Inflammatory macrophage treated with lipopolysaccharide for 1 hour (primary cell): Measurements from ENCODE around the gene PLXNA2.

Experiments
- DNase-seq, 2 donors: peaks; one replicate each; pipeline ENCODE4 v3.0.0-alpha.2; 2020 to 2022

The PLXNA2 gene

DNA sequence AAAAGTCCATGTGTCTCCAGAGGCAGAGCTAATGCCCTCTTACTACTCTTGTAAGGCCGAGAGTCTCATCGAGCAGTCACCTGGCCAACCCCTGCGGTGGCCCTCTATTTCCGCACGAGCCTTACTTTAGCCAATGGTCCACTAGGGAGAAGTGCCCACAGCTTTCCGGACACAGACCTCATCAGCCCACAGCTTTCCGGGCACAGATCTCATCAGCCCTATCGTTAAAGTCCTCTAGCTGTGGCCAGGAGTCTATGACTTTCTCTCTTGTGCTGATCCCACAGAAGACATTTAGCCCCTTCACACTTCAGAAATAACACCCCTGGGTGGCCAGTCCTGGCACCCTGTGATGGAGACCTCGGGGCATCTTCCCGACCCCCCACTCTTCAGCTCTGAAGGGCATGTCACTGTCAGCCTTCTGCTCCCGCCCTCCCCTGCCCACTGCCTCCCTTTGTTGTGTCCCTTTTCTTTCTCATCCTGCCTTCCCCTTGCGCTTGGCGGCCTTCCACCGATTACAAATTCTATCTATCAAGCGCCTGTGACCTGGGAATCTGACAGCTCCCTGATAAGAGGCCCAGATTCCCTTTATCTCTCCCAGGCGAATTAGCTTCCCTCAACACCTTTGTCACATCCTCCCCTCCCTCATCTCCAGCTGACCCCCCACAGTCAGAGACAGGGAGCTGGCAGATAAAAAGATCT lies 161.0 kb downstream of the PLXNA2 start:
- no peak for DNase-seq

DNA sequence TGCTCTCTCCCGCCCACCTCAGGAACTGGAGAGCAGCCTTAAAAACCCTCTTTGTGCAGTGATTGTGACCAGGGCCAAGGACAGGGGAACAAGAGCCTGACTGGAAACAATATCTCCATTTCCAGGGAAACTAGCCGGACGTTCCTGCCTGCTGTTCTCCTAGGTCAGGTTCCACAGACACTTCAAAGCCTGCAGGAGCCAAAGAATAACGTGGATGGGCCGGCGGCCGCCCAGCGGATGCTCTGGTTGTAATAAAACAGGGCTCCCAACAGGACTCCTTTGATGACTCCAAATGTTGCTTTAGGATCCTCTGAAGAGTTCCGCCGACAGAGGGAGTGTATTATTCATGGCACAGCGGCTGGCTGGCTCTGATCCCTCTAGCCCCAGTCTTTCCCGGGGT lies 162.2 kb downstream of the PLXNA2 start:
- no peak for DNase-seq

DNA sequence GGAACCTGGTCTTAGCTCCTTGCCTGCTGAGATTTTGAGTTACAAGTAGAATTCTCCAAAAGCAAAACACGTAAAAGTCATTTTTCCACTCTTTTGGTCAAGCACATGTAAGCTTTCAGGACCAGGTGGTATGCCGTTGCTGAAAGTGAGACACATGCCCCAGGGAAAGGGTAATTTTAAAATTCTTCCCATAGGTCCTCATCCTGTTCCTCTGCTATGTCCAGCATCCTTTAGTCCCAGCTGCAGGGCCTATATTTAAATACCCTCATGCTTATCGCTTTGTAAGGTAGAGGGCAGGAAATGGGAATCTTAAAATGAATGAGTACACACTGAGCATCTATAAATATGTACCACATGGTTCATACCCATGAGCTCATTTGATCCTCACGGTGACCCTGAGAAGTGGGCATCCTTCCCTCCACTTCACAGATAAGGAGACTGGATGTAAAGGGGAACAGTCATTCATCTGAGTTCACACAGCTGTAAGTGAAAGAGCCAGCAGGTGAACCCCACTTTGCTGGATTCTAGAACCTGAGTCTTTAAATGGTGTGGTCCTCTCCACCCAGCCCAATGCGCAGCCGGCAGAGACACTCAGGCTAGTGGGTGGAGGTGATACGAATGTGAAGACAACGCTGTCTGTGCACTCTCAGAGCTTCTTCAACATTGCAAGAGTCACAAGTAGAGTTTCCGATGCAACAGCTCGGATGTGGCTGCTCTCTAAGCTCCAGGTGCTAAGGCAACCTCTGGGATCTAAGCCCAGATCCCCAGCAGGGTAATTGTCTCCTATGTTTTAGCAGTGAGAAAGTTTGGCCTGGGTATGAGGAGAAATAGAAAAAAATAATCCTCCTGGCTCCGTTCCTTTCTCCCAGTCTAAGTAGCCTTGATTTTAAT lies 163.5 kb downstream of the PLXNA2 start:
- no peak for DNase-seq

DNA sequence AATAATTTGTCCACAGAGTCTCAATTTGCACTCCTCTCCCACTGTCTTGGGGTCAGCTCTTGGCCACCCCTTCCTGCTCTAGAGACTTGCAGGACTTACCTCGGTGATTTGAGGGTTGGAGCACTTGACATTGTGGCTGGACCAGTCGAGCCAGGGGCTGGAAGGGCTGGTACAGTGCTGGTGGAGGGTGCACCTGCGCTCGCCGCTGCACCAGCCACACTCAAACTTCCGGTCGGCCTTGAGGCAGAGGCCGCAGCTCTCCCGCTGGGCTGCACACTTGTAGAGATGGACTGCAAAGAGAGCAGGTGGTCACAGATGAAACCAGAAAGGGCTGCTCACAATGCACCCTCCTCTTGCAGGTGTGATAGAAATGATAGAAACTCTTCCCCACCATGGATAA lies 165.0 kb downstream of the PLXNA2 start:
- DNase-seq = no peak

DNA sequence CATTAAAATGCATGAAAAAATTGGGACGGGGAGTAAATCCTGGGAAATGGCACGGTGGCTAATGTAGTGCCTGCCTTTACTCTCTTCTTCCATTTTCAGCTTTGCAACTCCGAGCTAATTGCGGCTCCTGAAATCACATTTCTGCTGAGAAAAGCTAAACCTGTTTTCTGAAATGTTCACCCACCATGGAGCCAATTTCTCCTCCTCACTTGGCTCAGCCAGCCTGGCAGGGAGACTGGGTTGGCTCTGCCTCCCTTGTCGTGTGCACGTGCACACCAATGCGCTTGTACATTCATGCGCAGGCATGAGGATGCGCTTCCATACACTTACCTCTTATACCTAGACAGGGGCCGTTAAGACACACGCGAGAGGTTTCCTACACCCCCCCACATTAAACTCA lies 165.4 kb downstream of the PLXNA2 start:
- DNase-seq = no peak

DNA sequence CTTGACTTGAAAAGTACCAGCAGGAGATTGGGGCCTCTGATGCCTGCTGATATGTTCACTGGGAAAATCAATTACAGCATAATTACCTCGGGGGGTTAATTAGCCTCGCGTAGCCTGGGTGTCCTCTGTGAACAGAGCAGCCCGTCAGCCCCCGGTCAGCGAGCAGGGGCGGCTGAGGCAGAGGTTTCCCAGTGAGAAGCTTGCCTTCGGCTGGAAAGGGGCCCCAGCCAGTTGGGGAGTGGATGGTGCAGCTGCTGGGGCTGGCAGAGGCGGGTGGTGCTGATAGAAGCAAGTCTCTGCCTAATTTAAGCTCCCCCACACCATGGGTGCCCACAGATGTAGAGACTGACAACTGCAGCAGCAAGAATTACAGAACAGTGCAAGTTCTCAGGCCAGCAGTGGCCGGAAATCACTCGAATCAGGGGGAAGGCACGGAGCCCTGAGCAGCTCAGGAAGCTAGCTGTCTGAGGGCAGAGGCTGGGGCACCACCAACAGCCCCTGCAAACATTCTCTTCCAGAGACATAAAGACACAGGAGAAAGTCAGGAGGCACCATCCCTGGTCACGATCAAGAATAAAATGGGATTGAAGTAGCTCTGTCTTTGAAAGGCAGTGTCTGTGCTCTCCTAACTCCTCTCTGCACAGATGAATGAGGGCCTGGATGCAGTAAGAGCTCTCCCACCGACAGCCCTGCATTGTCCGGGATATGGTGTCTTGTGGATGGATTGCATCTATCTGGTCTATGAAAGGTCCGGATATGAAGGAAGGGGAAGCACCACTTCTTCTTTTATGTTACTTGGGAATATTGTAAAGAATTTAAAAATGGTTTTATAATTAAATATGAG lies 166.7 kb downstream of the PLXNA2 start:
- DNase-seq = no peak

DNA sequence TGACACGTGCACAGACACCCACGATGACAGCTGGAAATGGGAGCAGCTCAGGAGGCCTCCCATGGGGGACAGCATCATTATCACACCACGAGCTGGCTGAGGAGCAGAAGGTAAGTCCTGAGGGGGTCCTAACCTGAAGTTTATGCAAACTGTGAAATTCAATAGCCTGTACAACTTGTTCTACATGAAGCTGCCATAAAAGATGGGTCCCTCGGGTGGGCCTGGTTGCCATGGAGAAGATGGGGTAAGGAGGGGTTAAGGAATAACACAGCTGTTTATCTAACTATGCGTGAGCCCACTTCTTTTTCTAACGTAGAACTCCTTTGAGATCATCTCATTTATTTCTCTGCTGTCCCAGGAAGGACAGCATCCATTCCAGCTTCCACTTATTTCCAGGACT lies 169.8 kb downstream of the PLXNA2 start:
- no peak for DNase-seq

DNA sequence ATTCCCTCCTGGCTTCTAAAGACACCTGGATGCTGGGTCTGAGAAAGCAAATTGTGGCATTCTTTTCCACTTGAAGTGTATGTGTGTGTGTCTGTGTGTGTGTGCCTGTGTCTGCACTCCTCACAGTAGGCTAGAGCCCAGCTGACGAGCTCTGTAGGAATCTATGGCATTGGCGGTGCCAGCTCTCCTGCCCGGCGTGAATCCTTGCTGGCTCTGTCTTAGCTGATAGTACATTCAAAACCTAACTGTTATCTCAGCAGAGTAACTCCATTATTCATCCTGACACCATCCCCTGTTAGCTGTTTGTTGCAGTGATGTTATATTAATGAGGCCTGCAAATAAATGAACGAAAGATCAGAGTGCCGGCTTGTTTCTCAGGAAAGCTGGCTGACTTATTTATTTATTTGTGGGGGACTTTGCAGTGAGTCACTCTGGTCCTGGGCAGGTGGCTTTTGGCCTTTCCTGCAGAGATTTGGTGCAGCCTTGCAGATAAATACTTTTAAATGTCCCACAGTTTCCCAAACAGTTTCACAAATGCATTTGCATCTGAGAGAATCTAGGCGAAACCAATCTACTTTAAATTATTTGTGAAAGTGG lies 172.7 kb downstream of the PLXNA2 start:
- DNase-seq = no peak

DNA sequence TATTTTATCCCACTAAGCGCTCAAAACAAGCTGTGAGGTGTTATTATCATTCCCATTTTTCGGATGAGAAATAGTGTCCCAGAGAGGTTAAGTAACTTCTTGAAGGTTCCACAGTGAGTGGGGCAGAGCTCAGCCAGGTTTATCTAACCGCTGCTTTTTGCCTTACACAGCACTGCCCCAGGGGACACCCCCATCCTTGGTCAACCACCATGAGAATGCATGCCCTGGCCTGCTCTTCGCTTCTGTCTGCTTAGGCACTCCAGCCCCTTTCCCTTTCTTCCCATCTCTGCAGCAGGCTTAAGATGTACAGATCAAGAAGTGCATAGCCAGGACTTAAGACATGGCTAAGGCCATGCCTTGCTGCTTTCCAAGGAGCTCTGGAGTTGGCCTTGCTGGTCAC lies 174.3 kb downstream of the PLXNA2 start:
- DNase-seq = no peak

DNA sequence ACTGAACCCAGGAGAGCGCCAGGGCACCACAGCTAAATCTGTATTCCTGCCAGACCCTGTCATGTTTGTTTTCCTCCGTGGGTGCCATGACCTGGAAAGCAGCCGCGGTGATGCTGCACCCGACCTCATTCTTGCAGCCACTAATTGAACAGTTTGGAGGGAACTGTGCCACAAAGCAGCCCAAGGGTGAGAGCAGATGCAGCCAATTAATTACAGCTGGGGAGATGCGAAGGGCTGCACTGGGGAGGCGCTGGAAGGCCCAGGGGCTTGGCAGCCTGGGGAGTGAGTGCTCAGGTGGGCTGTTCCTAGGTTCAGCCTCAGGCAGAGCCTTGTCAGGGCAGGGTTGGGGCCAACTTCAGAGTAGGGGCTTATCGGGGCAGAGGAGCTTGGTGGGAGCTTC lies 174.9 kb downstream of the PLXNA2 start:
- DNase-seq = no peak

DNA sequence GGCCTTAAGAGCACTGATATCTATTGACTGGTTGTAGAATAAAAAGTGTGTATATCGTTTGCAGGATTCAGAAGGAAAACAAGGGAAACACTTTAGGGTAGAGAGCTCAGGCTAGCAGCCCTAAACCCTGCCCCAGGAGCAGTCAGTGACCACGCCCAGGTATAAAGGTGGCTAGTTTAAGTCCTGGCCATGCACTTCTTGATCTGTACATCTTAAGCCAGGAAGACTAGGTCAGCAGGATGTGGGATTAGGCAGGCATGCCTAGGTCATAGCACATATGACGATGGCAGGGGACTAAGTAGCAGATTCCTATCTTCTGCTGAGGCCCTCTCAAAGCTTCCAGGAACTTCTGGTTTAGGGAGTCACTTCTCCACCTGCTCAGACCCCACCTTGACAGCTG lies 175.3 kb downstream of the PLXNA2 start:
- DNase-seq = no peak

DNA sequence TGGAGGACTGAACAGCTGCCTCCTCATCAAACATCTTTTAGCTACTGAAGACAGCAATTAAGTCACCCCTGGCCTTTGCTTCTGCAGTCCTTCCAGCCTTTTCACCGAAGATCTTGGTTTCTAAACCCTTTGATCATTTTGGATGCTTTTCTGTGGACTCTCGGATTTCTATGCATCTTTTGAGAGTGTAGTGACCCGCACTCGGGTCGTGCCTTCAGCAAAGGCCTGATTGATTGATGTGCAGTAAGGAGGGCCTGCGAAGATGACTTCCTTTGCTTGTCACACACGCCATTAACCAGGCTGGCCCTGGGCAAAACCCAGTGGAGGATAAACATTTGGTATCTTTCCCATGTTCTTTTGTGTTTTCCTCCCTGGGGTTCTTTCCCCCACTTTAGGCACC lies 175.8 kb downstream of the PLXNA2 start:
- no peak for DNase-seq

DNA sequence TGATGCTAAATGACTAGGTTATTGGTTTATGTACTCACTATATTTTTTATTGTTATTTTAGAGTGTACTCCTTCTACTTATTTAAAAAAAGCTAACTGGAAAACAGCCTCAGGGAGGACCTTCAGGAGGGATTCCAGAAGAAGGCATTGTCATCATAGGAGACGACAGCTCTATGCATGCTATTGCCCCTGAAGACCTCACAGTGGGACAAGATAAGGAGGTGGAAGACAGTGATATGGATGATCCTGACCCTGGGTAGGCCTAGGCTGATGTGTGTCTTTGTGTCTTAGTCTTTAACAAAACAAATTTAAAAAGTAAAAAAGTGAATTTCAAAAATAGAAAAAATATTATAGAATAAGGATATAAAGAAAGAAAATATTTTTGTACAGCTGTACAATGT lies 177.6 kb downstream of the PLXNA2 start:
- no peak for DNase-seq

DNA sequence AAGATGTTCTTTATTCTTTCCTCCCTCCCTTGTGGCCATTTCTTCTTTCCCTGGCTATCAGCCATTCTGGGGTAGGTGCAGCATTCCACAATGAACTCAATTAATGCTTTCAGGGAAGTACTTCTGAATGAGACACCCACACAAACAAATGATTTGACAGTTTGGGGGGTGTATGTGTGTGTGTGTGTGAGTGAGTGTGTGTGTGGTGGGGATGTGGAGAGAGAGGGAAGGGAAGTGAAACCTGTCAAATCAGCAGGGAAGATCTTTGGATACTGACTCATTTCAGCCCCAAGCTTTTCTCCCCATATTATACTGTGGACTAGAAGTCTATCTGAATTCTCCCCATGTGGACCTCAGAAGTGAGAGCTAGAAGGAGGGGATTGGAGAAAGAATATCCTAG lies 178.3 kb downstream of the PLXNA2 start:
- peak; percentile 86 to 91 for DNase-seq

DNA sequence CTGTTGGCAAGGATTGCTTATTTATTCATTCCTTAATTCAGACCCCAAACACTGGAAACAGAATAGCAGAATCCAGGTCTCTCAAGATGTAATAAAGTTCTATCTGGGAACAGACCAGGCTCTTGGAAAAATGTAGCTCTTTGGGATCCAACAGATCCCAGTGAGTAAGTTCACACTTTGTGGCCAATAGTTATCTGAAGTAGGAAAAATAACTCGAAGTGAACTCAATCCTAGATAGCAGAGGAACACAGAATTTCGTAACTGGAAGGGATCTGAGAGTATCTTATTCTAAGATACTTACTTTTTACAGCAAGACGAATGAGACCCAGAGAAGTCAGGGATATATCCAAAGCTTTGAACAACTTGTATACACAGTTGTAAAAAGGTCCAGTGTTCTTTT lies 182.6 kb downstream of the PLXNA2 start:
- no peak for DNase-seq

DNA sequence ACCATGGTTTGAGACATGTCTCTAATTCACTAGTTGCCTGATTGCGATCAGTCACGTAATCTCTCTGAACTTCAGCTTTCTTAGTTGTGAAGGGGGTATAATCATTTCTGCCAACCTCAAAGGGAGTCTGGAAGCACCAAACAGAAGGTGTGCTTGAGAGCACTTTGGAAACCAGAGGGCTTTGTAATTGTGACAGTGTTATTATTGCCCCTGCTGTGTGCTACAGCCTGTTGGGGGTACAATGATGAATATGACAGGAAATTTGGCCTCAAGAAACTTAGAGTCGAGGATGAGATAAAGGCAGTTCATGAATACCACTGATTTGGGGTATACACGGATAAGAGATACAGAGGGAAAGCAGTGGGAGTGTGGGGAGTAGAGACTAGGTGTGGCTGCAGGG lies 183.1 kb downstream of the PLXNA2 start:
- DNase-seq = no peak

DNA sequence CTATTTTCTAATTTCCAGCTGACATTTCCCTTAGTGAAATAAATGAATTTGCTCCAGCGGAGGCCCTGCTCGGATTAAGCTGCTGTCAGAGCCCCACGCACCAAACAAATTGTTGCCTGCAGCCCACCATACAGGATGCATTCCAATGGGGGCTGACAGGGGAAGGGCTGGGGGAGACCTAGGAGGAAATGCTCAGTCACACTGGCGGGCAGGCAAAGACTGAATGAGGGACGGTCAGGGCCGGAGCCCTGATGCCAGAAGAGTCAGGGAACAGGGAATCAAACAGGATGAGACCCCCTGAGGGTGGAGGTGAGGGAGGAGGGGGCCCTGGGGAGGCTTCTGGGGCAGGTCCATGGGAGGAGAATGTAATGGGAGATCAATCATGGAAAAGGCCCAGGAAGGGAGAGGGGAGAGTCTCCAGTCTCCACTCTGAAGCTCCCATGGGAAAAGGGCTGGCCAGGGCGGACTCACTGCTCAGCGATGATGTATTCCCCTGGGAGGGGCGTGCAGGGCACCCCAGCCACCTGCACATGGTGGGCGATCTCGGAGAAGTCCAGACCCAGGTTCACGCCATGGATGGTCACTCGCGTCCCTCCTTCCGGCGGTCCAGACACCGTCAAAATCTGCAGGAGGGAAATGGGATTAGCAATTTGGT lies 183.8 kb downstream of the PLXNA2 start:
- no peak for DNase-seq

DNA sequence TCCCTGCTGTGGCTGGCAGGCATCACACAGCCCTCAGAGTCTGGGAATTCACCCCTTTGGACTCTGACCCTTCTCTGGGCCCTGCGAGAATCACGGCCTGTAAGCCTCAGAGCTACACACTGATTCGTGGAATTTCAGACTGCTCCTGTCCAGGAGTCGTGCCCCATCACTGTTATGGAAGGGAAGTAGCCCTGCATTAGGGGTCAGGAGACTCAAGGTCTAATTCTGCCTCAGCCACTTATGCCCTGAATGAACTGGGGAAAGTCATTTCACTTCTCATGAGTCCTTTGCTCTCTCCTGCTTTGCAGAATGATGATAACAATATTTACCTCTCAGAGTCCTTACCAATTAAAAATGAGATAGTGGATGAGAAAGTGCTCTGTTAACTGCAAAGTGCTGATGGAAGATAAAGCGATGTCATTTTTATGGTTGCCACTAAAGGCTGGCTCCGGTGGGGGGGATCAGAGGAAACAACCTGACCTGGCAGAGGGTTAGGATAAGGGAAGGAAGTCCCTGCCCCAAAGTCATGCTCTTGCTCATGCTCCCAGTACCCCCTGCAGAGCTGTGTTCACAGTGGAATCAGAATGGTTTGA lies 184.7 kb downstream of the PLXNA2 start:
- no peak for DNase-seq

DNA sequence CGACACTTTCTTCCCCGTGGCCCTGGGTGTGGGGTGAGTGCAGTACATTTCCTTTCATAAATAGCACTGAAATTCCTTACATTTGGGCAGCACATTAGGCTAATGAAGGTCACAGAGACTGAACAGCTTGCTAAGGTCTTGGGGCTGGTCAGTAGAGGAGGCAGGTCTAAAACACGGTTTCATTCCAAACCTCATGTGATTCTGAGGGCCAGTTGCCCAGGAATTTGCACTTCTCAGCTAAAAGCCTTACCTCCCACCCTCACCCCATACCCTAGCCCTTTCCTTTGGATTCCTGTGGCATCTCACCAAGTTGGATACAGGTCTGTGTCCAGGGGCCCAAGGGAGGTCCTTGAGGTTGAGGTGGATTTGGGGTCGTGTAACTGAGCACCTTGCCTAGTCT lies 185.4 kb downstream of the PLXNA2 start:
- no peak for DNase-seq

DNA sequence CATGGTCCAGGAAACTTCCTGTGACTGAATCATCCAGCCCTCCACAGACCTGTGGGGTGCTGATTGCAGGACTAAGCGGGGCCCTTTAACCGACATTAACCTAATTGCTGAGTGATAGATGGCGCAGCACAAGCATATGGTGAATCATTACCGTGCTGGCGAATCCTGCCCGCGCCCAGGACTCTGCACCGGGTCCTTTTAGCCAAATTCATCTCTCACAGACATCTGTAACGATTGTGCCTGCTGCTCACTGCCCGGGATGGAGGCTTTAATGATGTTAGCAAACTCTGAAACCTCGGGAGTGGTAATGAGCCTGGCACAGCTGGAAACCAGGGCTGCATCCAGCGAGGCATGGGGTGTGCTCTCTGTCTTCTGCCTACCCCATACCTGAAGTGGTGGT lies 185.9 kb downstream of the PLXNA2 start:
- DNase-seq = no peak

DNA sequence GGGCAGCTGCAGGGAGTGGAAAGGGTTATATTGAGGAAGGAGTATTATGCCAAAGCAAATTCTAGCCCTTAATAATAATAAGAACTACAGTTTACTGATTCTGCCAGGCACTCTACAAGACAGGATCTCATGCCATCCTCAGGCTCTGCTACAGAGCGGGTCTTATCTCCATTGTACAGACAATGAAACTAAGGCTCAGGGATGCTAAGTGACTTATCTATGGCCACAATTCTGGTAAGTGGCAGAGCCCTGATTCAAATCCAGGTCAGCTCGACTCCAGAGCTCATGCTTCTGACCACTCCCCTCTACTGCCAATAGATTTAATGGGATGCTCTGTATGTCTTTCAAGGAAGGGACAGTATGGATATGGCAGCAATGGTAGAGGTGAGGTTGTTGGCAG lies 187.1 kb downstream of the PLXNA2 start:
- DNase-seq = no peak

DNA sequence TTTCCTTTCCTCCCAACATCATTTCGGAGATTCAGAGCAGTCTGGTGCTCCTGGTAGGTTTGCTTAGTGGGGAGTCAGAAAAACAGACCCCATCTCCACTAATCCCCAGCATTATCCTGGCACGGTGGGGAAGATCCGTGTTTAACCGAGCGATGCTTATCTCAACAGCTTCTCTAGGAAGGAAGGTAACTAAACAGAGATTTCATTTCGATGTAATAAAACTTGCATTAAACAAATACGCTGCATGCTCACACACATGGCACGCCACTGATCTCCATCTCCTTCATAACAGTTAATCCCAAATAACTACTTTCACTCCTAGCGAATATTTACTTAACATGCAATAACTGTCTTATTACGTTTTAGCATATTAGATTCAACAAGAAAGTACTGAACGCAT lies 188.6 kb downstream of the PLXNA2 start:
- no peak for DNase-seq
